ENCODE measurements around the gene IDH2.

DNA sequence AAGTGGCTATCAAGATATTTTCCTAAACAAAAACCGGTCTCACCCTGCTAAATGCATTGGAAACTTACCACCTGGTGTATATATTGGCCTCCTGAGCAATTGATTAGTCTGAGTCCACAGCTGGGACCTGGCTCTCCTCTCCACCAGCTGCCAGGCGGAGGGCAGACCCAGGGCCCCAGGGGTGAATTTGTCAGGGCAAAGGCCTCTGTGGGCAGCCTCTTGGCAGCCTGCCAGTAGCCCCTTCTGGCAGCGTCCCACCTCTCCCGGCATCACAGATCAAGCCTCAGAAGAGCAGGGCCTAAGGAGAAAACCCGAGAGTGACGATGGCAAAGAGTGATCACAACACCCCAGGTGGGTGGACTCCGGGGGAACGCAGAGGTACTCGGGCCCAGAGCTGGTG, 43.0 kb upstream of the IDH2 start:
- TF ChIP-seq, protein P1, sequence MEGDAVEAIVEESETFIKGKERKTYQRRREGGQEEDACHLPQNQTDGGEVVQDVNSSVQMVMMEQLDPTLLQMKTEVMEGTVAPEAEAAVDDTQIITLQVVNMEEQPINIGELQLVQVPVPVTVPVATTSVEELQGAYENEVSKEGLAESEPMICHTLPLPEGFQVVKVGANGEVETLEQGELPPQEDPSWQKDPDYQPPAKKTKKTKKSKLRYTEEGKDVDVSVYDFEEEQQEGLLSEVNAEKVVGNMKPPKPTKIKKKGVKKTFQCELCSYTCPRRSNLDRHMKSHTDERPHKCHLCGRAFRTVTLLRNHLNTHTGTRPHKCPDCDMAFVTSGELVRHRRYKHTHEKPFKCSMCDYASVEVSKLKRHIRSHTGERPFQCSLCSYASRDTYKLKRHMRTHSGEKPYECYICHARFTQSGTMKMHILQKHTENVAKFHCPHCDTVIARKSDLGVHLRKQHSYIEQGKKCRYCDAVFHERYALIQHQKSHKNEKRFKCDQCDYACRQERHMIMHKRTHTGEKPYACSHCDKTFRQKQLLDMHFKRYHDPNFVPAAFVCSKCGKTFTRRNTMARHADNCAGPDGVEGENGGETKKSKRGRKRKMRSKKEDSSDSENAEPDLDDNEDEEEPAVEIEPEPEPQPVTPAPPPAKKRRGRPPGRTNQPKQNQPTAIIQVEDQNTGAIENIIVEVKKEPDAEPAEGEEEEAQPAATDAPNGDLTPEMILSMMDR (IDR thresholded peaks at IDR 0.05), result no peak
- TF ChIP-seq CREB1 (CRISPR knock-in tag; IDR thresholded peaks at IDR 0.05), result no peak
- TF ChIP-seq, protein P2, sequence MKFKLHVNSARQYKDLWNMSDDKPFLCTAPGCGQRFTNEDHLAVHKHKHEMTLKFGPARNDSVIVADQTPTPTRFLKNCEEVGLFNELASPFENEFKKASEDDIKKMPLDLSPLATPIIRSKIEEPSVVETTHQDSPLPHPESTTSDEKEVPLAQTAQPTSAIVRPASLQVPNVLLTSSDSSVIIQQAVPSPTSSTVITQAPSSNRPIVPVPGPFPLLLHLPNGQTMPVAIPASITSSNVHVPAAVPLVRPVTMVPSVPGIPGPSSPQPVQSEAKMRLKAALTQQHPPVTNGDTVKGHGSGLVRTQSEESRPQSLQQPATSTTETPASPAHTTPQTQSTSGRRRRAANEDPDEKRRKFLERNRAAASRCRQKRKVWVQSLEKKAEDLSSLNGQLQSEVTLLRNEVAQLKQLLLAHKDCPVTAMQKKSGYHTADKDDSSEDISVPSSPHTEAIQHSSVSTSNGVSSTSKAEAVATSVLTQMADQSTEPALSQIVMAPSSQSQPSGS (CRISPR knock-in tag; IDR thresholded peaks at IDR 0.05; ENCODE audit: borderline replicate concordance, low read depth), result no peak
- TF ChIP-seq, protein P3, sequence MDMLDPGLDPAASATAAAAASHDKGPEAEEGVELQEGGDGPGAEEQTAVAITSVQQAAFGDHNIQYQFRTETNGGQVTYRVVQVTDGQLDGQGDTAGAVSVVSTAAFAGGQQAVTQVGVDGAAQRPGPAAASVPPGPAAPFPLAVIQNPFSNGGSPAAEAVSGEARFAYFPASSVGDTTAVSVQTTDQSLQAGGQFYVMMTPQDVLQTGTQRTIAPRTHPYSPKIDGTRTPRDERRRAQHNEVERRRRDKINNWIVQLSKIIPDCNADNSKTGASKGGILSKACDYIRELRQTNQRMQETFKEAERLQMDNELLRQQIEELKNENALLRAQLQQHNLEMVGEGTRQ (CRISPR knock-in tag; IDR thresholded peaks at IDR 0.05), result no peak
